Measurements from ENCODE around the gene BLVRA. TPM values are rescaled to one million over a fixed set of nuclear protein-coding genes. Genes with fewer than 3 reads are reported as not detected.

Gene BLVRA
- total RNA-seq, 1 experiment from 2014 or later = 36.4 TPM

- DNase-seq = peak; percentile 12 to 67
- CTCF ChIA-PET = interaction anchor here (0.6 kb wide), 1 partner anchor 17 kb away, joined by 3 read pairs; no protein-coding TSS in a partner anchor
- H3K27ac ChIP-seq = peak overlapping the region; percentile 33
Measured at GRCh38 chr7:43785420-43785819, 26.9 kb downstream of the BLVRA start.

GRCh38 chr7:43787771-43788170 is 29.3 kb downstream of the BLVRA start:
- H3K79me2 ChIP-seq (ENCODE audit: low read depth) = no peaks in the 10 kb centered on the region
- TF ChIP-seq EZH2 (IDR thresholded peaks at IDR 0.05; ENCODE audit: low read depth) (no peak), CTCF (conservative IDR thresholded peaks at IDR 0.05) (no peak)
- H4K20me1 ChIP-seq (ENCODE audit: insufficient read depth) = no peaks in the 10 kb centered on the region
- no peaks in the 10 kb centered on the region for H3K9me3 ChIP-seq (ENCODE audit: insufficient read depth, low read depth)
- DNase-seq = no peak
- peaks cover 4% of the 10 kb centered on the region; the same call in 1 of the 2 replicates for H3K36me3 ChIP-seq (ENCODE audit: low read depth)
- no peaks in the 10 kb centered on the region for H3K27me3 ChIP-seq (ENCODE audit: insufficient read depth, low read depth)
- no peak overlapping the region for H3K4me3 ChIP-seq
- H3K4me1 ChIP-seq (replicated peaks; ENCODE audit: insufficient read depth) = peaks cover 19% of the 10 kb centered on the region
- no peak overlapping the region for H2AFZ ChIP-seq
- 0 out of 2 replicates have a peak, but pooled peaks cover 10% of the 10 kb centered on the region for H3F3A ChIP-seq (ENCODE audit: insufficient read depth, low read depth)
- no peaks in the 10 kb centered on the region for H3K9me2 ChIP-seq (ENCODE audit: insufficient read depth)
- intact Hi-C loops (cut with micrococcal nuclease; ENCODE audit: unreplicated experiment) = no loop called here
- CTCF ChIA-PET = no interaction called here
- POLR2A ChIA-PET (ENCODE audit: unreplicated experiment) = no interaction called here
- no peak overlapping the region for H3K4me2 ChIP-seq
- BruUV-seq (replicated peaks) = no TSS peak
- no peak overlapping the region for H3K27ac ChIP-seq

More at GRCh38 chr7:43785420-43785819, 26.9 kb downstream of the BLVRA start:
- no TSS peak for BruUV-seq (replicated peaks)
- H3K9me2 ChIP-seq (ENCODE audit: insufficient read depth) = no peaks in the 10 kb centered on the region
- peak overlapping the region; percentile 40; the same call in 1 of the 2 replicates for H3K4me2 ChIP-seq
- peaks cover 34% of the 10 kb centered on the region for H3K4me1 ChIP-seq (replicated peaks; ENCODE audit: insufficient read depth)
- intact Hi-C loops (cut with micrococcal nuclease; ENCODE audit: unreplicated experiment) = no loop called here
- H3K36me3 ChIP-seq (ENCODE audit: low read depth) = peaks cover 4% of the 10 kb centered on the region; the same call in 1 of the 2 replicates
- TF ChIP-seq CTCF (conservative IDR thresholded peaks at IDR 0.05) (no peak), EZH2 (IDR thresholded peaks at IDR 0.05; ENCODE audit: low read depth) (no peak)
- peaks cover 24% of the 10 kb centered on the region; the same call in 1 of the 2 replicates for H3F3A ChIP-seq (ENCODE audit: insufficient read depth, low read depth)
- POLR2A ChIA-PET (ENCODE audit: unreplicated experiment) = interaction anchor here (0.6 kb wide), 1 partner anchor 38 kb away, joined by 5 read pairs; no protein-coding TSS in a partner anchor
- H3K9me3 ChIP-seq (ENCODE audit: insufficient read depth, low read depth) = no peaks in the 10 kb centered on the region
- H2AFZ ChIP-seq = no peak overlapping the region
- H4K20me1 ChIP-seq (ENCODE audit: insufficient read depth) = no peaks in the 10 kb centered on the region
- no peak overlapping the region for H3K4me3 ChIP-seq
- no peaks in the 10 kb centered on the region for H3K27me3 ChIP-seq (ENCODE audit: insufficient read depth, low read depth)
- H3K79me2 ChIP-seq (ENCODE audit: low read depth) = no peaks in the 10 kb centered on the region

GRCh38 chr7:43790006-43790405 is 31.5 kb downstream of the BLVRA start:
- H2AFZ ChIP-seq = no peak overlapping the region
- ChIA-PET POLR2A (ENCODE audit: unreplicated experiment) (interaction anchor here (0.7 kb wide), 1 partner anchor 152 kb away, joined by 7 read pairs; no protein-coding TSS in a partner anchor), CTCF (interaction anchor here (0.6 kb wide), 1 partner anchor 101 kb away, joined by 4 read pairs; no protein-coding TSS in a partner anchor)
- TF ChIP-seq CTCF (conservative IDR thresholded peaks at IDR 0.05) = no peak
- TF ChIP-seq EZH2 (IDR thresholded peaks at IDR 0.05; ENCODE audit: low read depth) = no peak
- H3K4me1 ChIP-seq (replicated peaks; ENCODE audit: insufficient read depth) = peaks cover 13% of the 10 kb centered on the region
- no peak for DNase-seq
- intact Hi-C loops (cut with micrococcal nuclease; ENCODE audit: unreplicated experiment) = no loop called here
- no peaks in the 10 kb centered on the region for H3K27me3 ChIP-seq (ENCODE audit: insufficient read depth, low read depth)
- no peak overlapping the region for H3K4me3 ChIP-seq
- H3K9me2 ChIP-seq (ENCODE audit: insufficient read depth) = no peaks in the 10 kb centered on the region
- no peak overlapping the region for H3K27ac ChIP-seq
- no peaks in the 10 kb centered on the region for H4K20me1 ChIP-seq (ENCODE audit: insufficient read depth)
- 0 out of 2 replicates have a peak, but pooled peaks cover 6% of the 10 kb centered on the region for H3F3A ChIP-seq (ENCODE audit: insufficient read depth, low read depth)
- no peak overlapping the region for H3K4me2 ChIP-seq
- H3K9me3 ChIP-seq (ENCODE audit: insufficient read depth, low read depth) = no peaks in the 10 kb centered on the region
- no peaks in the 10 kb centered on the region; the same call in 1 of the 2 replicates for H3K36me3 ChIP-seq (ENCODE audit: low read depth)
- H3K79me2 ChIP-seq (ENCODE audit: low read depth) = no peaks in the 10 kb centered on the region
- BruUV-seq (replicated peaks) = no TSS peak
